K562 (cell line): ENCODE data around the gene RPS2. TPM values are rescaled to one million over a fixed set of nuclear protein-coding genes. Genes with fewer than 3 reads are reported as not detected.

Experiments
- ARID4B ChIP-seq: sonication (generic); formaldehyde crosslinking; IDR thresholded peaks from 2 replicates; pipeline ENCODE4 v1.8.0; 2022; ENCODE audit warnings: mild to moderate bottlenecking, missing genetic modification reagents
- DPF2 ChIP-seq: fragments of 450-650 bp; IDR thresholded peaks from 2 replicates; pipeline ENCODE4 v1.6.1; 2016
- ESRRB ChIP-seq: fragments of 250-450 bp; sonication (Bioruptor Pico); IDR thresholded peaks from 2 replicates; pipeline ENCODE4 v1.5.0; 2020; ENCODE audit warnings: mild to moderate bottlenecking, moderate library complexity, borderline replicate concordance
- GATAD2B ChIP-seq: fragments of 450-650 bp; IDR thresholded peaks from 2 replicates; pipeline ENCODE4 v1.6.1; 2017; ENCODE audit warnings: mild to moderate bottlenecking, borderline replicate concordance
- JUN ChIP-seq, 2 experiments: sonication (generic) in 1 of 2; formaldehyde crosslinking in 1 of 2; IDR thresholded peaks; 2 replicates each; pipeline versions ENCODE4 v1.6.1 to v1.8.0; 2012 to 2022; ENCODE audit warnings: borderline replicate concordance in 2 of 2, mild to moderate bottlenecking in 2 of 2, improper control_type of control experiment in 1 of 2, low read depth in 1 of 2, low read length in 1 of 2, missing genetic modification reagents in 1 of 2
- KDM5B ChIP-seq: fragments of 200-600 bp; sonication (generic); IDR thresholded peaks from 2 replicates; pipeline ENCODE4 v1.6.1; 2012; ENCODE audit warnings: low read depth, mild to moderate bottlenecking, moderate library complexity, low read length, control low read depth, inconsistent platforms; ENCODE audit not compliant: insufficient replicate concordance
- MTA2 ChIP-seq: fragments of 450-650 bp; IDR thresholded peaks from 2 replicates; pipeline ENCODE4 v1.6.1; 2016; ENCODE audit warnings: low read depth
- NCOA2 ChIP-seq, 2 experiments: fragments of 450-650 bp; IDR thresholded peaks; 2 replicates each; pipeline ENCODE4 v1.6.1; 2018; ENCODE audit warnings: mild to moderate bottlenecking in 2 of 2, moderate library complexity in 1 of 2; ENCODE audit not compliant: partially characterized antibody in 2 of 2
- RBM34 ChIP-seq: fragments of 200-400 bp; formaldehyde crosslinking; IDR thresholded peaks from 2 replicates; pipeline ENCODE4 v1.6.1; 2018; ENCODE audit warnings: low read length, borderline replicate concordance; ENCODE audit not compliant: insufficient read depth
- RFX1 ChIP-seq: fragments of 450-650 bp; IDR thresholded peaks from 2 replicates; pipeline ENCODE4 v1.6.1; 2016; ENCODE audit warnings: mild to moderate bottlenecking, moderate library complexity
- ZFP36 ChIP-seq: fragments of 150-350 bp; IDR thresholded peaks from 2 replicates; pipeline ENCODE4 v1.6.1; 2018; ENCODE audit warnings: low read length, low read depth; ENCODE audit not compliant: partially characterized antibody
- ZHX1 ChIP-seq: fragments of 150-350 bp; conservative IDR thresholded peaks from 2 replicates; pipeline ENCODE4 v1.6.1; 2014; ENCODE audit warnings: low read length
- ZNF121 ChIP-seq: sonication (generic); formaldehyde crosslinking; conservative IDR thresholded peaks from 2 replicates; pipeline ENCODE4 v1.8.0; 2022; ENCODE audit warnings: missing genetic modification reagents
- ZNF140 ChIP-seq: fragments of 250-450 bp; sonication (Bioruptor Pico); IDR thresholded peaks from 2 replicates; pipeline ENCODE4 v1.8.0; 2021; ENCODE audit warnings: moderate library complexity, mild to moderate bottlenecking, inconsistent platforms
- ZNF175 ChIP-seq: fragments of 200-800 bp; sonication (Bioruptor generic); IDR thresholded peaks from 2 replicates; pipeline ENCODE4 v1.6.1; 2016; ENCODE audit warnings: low read depth, mild to moderate bottlenecking, missing genetic modification characterization, missing compliant biosample characterization
- ZNF518B ChIP-seq: fragments of 250-450 bp; sonication (Bioruptor Pico); IDR thresholded peaks from 2 replicates; pipeline ENCODE4 v1.5.0; 2021; ENCODE audit warnings: mild to moderate bottlenecking, moderate library complexity
- polyA plus RNA-seq, 8 experiments: library from polyadenylated mRNA; depleted of rRNA in 4 of 8; stranded (reverse) in 5 of 8; unstranded in 3 of 8; fragments of >200 nt; fragmentation: Nextera tagmentation in 2 of 8; fragmentation: Illumina TruSeq in 1 of 8; extraction: Ambion mirVana in 2 of 8; extraction: Trizol in 1 of 8; gene quantifications; 2 replicates each; pipeline versions ENCODE4 v1.2.1 to v1.2.3, GENCODE V29; 2011 to 2014; ENCODE audit warnings: inconsistent platforms in 1 of 8, missing spikeins in 1 of 8
- total RNA-seq, 7 experiments: library from RNA; depleted of rRNA in 6 of 7; stranded (reverse); fragments of >200 nt in 6 of 7; fragmentation: Illumina TruSeq in 2 of 7; extraction: Trizol in 2 of 7; gene quantifications; 2 replicates each; pipeline versions ENCODE4 v1.2.1 to v1.2.3, GENCODE V29; 2011 to 2021; ENCODE audit warnings: low replicate concordance in 1 of 7

Gene RPS2
- total and polyA plus RNA-seq, 9 of the 15 experiments (the other 6 are each of a cell fraction or from before 2014, with no cell fraction given): 834 to 4,794 (median 3,793) TPM

- TF ChIP-seq ZNF518B (no peak), ARID4B (CRISPR knock-in tag) (0 out of 2 replicates have a peak, but pooled peaks have one; percentile 51), ZFP36 (peak; percentile 92), DPF2 (peak; percentile 35; the same call in 1 of the 2 replicates), ZNF121 (CRISPR knock-in tag) (no peak), ESRRB (CRISPR knock-in tag) (no peak), NCOA2 (IDR thresholded peaks at IDR 0.05; ENCODE audit: partially characterized antibody in 2 of 2) (no peak), ZNF175 (CRISPR knock-in tag) (no peak), ZHX1 (no peak), MTA2 (no peak), RFX1 (no peak), GATAD2B (no peak), JUN (IDR thresholded peaks at IDR 0.05; ENCODE audit: borderline replicate concordance, low read depth, low read length) (peak; percentile 77), JUN (CRISPR knock-in tag; IDR thresholded peaks at IDR 0.05; ENCODE audit: borderline replicate concordance) (0 out of 2 replicates have a peak, but pooled peaks have one; percentile 77), RBM34 (no peak), ZNF140 (CRISPR knock-in tag) (no peak), KDM5B (no peak)
Observed at GRCh38 chr16:1990351-1991134, 25.9 kb upstream of the RPS2 start (continued).
